Measurements from ENCODE around the gene SPOCD1.

Gene SPOCD1

DNA sequence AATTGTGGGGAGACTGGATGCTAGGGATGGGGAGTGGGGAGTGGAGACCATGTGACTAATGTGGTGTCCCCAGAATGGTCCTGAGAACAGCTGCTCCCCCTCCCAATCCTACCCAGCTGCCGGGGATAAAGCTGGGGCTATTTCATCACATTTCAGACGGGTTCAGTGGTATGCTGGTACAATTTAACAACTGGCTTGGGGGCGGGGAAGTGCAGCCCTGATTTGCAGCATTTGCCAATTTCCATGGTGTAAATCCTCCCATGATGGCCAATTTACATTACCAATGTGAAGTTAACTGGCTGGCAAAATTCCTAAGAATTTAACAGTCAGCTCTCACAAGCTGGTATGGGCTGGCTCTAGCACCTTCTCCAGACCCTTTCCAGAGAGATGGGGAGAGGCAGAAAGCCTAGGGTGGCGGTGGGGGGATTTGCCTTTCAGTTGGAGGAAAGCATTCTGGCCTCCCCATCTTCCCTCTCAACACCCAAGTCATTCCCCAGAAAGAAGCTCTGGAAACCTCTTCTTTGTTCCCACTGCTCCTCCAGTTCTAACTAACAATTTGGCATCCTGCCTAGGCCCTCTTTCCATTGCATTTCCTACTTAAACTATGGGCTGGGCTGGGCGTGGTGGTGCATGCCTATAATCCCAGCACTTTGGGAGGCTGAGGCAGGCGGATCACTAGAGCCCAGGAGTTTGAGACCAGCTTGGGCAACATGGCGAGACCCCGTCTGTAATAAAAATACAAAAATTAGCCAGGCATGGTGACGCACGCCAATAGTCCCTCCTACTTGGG lies 40.4 kb downstream of the SPOCD1 start (continued):
- TF ChIP-seq ZNF280D (tag by site-specific recombination; IDR thresholded peaks at IDR 0.05) (no peak), ZNF112 (tag by site-specific recombination; IDR thresholded peaks at IDR 0.05) (peak; percentile 89), ZFP69B (tag by site-specific recombination; IDR thresholded peaks at IDR 0.05) (no peak), ZNF2 (tag by site-specific recombination; IDR thresholded peaks at IDR 0.05) (no peak), CTCF (tag by site-specific recombination; IDR thresholded peaks at IDR 0.05) (no peak), ZFP37 (tag by site-specific recombination; IDR thresholded peaks at IDR 0.05) (no peak), ZNF302 (tag by site-specific recombination; IDR thresholded peaks at IDR 0.05; ENCODE audit: low read depth) (no peak)
- TF ChIP-seq, protein P1, sequence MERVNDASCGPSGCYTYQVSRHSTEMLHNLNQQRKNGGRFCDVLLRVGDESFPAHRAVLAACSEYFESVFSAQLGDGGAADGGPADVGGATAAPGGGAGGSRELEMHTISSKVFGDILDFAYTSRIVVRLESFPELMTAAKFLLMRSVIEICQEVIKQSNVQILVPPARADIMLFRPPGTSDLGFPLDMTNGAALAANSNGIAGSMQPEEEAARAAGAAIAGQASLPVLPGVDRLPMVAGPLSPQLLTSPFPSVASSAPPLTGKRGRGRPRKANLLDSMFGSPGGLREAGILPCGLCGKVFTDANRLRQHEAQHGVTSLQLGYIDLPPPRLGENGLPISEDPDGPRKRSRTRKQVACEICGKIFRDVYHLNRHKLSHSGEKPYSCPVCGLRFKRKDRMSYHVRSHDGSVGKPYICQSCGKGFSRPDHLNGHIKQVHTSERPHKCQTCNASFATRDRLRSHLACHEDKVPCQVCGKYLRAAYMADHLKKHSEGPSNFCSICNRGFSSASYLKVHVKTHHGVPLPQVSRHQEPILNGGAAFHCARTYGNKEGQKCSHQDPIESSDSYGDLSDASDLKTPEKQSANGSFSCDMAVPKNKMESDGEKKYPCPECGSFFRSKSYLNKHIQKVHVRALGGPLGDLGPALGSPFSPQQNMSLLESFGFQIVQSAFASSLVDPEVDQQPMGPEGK (tag by site-specific recombination; IDR thresholded peaks at IDR 0.05) = no peak
- TF ChIP-seq, protein P2, sequence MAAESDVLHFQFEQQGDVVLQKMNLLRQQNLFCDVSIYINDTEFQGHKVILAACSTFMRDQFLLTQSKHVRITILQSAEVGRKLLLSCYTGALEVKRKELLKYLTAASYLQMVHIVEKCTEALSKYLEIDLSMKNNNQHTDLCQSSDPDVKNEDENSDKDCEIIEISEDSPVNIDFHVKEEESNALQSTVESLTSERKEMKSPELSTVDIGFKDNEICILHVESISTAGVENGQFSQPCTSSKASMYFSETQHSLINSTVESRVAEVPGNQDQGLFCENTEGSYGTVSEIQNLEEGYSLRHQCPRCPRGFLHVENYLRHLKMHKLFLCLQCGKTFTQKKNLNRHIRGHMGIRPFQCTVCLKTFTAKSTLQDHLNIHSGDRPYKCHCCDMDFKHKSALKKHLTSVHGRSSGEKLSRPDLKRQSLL (tag by site-specific recombination; IDR thresholded peaks at IDR 0.05) = 0 out of 2 replicates have a peak, but pooled peaks have one; percentile 28

DNA sequence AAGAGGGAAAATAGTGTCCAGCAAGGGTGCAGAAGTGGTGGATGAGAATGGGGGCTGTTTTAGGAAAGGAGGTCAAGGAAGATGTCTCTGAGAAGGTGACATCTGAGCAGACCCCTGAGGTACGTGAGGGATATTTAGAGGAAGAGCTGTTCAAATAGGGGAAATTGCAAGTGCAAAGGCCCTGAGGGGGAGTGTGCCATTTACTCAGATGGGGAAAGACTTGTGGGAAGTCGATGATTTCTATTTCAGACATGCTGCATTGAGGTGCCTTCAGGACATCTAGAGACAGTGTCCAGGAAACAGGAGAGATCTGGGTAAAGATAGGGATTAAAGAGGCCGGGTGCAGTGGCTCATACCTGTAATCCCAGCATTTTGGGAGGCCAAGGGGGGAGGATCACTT lies 41.3 kb downstream of the SPOCD1 start:
- Histone ChIP-seq H3K36me3 (ENCODE audit: control insufficient read depth in 2 of 2, insufficient read depth in 1 of 2, low read length in 2 of 2) (no peaks in the 10 kb centered on the region), H3K27ac (ENCODE audit: extremely low read depth, low read depth, low read length) (no peak overlapping the region), H3K9me3 (ENCODE audit: control insufficient read depth, insufficient read depth, low read depth, low read length) (no peaks in the 10 kb centered on the region), H3K4me1 (ENCODE audit: control insufficient read depth, insufficient read depth, low read length) (no peaks in the 10 kb centered on the region), H3K4me3 (ENCODE audit: low read depth, low read length) (no peak overlapping the region)
- POLR2A ChIA-PET = no interaction called here
- TF ChIP-seq ZNF623 (tag by site-specific recombination; IDR thresholded peaks at IDR 0.05) (peak; percentile 56), ZNF354C (tag by site-specific recombination; IDR thresholded peaks at IDR 0.05; ENCODE audit: borderline replicate concordance, low read depth) (no peak), ZNF157 (tag by site-specific recombination; IDR thresholded peaks at IDR 0.05) (no peak), FEZF1 (tag by site-specific recombination; IDR thresholded peaks at IDR 0.05) (no peak), SETDB1 (IDR thresholded peaks at IDR 0.05; ENCODE audit: insufficient read length, low read length) (no peak), ZNF571 (tag by site-specific recombination; IDR thresholded peaks at IDR 0.05) (no peak)
- TF ChIP-seq, protein P3, sequence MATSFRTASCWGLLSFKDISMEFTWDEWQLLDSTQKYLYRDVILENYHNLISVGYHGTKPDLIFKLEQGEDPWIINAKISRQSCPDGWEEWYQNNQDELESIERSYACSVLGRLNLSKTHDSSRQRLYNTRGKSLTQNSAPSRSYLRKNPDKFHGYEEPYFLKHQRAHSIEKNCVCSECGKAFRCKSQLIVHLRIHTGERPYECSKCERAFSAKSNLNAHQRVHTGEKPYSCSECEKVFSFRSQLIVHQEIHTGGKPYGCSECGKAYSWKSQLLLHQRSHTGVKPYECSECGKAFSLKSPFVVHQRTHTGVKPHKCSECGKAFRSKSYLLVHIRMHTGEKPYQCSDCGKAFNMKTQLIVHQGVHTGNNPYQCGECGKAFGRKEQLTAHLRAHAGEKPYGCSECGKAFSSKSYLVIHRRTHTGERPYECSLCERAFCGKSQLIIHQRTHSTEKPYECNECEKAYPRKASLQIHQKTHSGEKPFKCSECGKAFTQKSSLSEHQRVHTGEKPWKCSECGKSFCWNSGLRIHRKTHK (tag by site-specific recombination; IDR thresholded peaks at IDR 0.05) = no peak
- CTCF ChIA-PET = interaction anchor here (0.6 kb wide), 1 partner anchor 209 kb away, joined by 3 read pairs; no protein-coding TSS in a partner anchor

All from HEK293 (cell line).